ENCODE results near the gene KCNQ1. TPM values are rescaled to one million over a fixed set of nuclear protein-coding genes. Genes with fewer than 3 reads are reported as not detected.

KCNQ1 gene
- total RNA-seq, 4 donors from 2014 or later = 5.6 to 46.8 (median 24.6) TPM

DNA sequence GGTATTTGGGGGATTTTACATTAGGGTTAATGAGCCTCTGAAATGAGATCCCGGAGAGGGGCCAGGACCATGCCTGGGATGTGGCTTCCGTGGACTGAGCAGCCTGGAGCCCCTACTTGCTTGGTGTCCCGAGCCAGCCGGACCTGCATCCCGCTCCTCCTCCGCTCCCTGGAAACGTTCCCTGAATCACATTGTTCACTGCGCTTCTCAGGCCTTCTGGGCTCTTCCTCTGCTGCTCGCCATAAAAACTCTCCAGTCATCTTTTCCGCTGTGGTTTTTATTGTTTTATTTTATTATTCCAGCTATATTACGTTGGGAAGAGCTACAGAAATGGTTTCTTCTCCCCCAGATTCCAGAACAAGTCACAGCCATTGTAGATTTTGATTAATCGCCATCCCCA lies 268.3 kb downstream of the KCNQ1 start:
- H3K9me3 ChIP-seq = no peaks in the 10 kb centered on the region
- H3K36me3 ChIP-seq = no peaks in the 10 kb centered on the region
- in situ Hi-C loops (cut with MboI; ENCODE audit: low pct_ligation_motif_present in 1 of 4, low pct_unique_long_range_greater_than_20kb in 1 of 4, low sequenced_read_pairs in 3 of 4) (no loop called here), intact Hi-C loops (cut with DNase I; ENCODE audit: low total_unique reads) (no loop called here)
- H3K4me1 ChIP-seq = peaks cover 4 to 14% (median 5%) of the 10 kb centered on the region in 4 donors
- H3K27ac ChIP-seq = no peak overlapping the region
- H3K27me3 ChIP-seq = no peaks in the 10 kb centered on the region
- no peak for DNase-seq
- TF ChIP-seq, protein P1, sequence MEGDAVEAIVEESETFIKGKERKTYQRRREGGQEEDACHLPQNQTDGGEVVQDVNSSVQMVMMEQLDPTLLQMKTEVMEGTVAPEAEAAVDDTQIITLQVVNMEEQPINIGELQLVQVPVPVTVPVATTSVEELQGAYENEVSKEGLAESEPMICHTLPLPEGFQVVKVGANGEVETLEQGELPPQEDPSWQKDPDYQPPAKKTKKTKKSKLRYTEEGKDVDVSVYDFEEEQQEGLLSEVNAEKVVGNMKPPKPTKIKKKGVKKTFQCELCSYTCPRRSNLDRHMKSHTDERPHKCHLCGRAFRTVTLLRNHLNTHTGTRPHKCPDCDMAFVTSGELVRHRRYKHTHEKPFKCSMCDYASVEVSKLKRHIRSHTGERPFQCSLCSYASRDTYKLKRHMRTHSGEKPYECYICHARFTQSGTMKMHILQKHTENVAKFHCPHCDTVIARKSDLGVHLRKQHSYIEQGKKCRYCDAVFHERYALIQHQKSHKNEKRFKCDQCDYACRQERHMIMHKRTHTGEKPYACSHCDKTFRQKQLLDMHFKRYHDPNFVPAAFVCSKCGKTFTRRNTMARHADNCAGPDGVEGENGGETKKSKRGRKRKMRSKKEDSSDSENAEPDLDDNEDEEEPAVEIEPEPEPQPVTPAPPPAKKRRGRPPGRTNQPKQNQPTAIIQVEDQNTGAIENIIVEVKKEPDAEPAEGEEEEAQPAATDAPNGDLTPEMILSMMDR (IDR thresholded peaks at IDR 0.05) = no peak
- TF ChIP-seq EP300 (IDR thresholded peaks at IDR 0.05; ENCODE audit: low read depth) = no peak
- no peak for TF ChIP-seq POLR2A (IDR thresholded peaks at IDR 0.05)
- no peak for TF ChIP-seq POLR2AphosphoS5 (IDR thresholded peaks at IDR 0.05)
- H3K4me3 ChIP-seq = no peak overlapping the region
- 52 to 57% methylated on average over 11 to 12 of the region's 12 CpGs for WGBS, 2 donors (ENCODE audit: low coverage in 1 of 2)

DNA sequence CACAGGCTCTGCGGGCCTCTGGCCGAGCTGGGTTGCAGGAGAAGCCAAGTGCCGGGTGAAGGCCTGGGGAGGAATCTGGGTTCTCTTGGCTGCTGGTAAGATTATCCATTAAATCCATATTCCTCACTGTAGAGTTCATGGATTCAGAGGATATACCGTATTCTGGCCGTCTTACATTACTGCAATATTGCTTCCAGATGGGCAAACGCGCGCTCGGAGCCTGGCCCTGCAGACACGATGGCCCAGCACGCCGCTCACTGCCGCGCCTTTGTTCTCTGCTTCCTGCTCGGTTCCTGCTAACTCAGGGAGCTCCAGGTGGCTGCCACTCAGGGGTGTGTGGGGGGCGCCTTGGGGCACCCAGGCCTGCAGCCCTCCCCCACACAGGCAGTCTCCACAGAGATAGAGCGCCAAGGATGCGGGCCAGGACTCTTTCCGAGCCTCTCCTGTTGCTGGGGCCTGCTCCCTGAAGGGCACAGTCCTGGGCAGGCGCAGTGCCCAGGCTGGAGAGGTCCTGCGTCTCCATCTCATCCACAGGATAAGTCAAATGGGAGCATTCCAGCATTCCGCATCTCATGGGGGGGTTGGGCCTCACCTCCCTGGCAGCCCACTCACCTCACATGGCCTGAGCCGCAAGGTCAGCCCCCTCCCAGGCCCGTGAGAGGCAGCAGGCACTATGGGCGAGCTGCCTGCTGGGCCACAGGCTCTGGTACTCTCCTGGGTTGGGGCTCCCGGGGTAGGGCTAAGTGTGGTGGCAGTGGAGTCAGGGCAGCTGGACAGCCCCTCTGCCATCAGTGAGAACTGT lies 269.1 kb downstream of the KCNQ1 start:
- Histone ChIP-seq H3K27me3 (no peaks in the 10 kb centered on the region), H3K27ac (no peak overlapping the region), H3K4me1 (peaks cover 0 to 6% (median 2%) of the 10 kb centered on the region in 4 donors), H3K36me3 (no peaks in the 10 kb centered on the region), H3K4me3 (no peak overlapping the region), H3K9me3 (no peaks in the 10 kb centered on the region)
- TF ChIP-seq EP300 (IDR thresholded peaks at IDR 0.05; ENCODE audit: low read depth) = no peak
- TF ChIP-seq, protein P1 (IDR thresholded peaks at IDR 0.05) = no peak
- TF ChIP-seq POLR2AphosphoS5 (IDR thresholded peaks at IDR 0.05) = no peak
- TF ChIP-seq POLR2A (IDR thresholded peaks at IDR 0.05) = no peak
- in situ Hi-C loops (cut with MboI; ENCODE audit: low pct_ligation_motif_present in 1 of 4, low pct_unique_long_range_greater_than_20kb in 1 of 4, low sequenced_read_pairs in 3 of 4) = no loop called here
- 96% methylated on average over 25 of the region's 26 CpGs; no CpG with 5 or more reads in 1 of the 2 donors for WGBS, 2 donors (ENCODE audit: low coverage in 1 of 2)
- no peak for DNase-seq
- intact Hi-C loops (cut with DNase I; ENCODE audit: low total_unique reads) = no loop called here

DNA sequence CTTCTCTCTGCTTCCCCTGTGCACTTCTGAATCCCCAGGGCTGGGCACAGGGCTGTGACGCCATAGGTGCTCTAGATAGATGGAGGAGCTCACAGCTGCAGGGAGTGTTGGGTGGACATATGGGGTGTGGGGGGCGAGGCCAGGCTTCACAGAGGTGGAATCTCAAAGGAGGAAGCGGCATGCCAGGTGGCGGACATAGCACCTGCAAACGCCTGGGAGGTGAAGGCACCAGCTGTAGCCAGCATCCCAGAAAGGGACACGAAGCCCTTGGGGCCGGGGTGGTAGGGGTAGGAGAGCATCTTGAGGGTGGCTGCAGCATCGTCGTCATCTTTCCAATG lies 269.6 kb downstream of the KCNQ1 start:
- WGBS, 2 donors (ENCODE audit: low coverage in 1 of 2) = 91% methylated on average over 9 of the region's 9 CpGs; no CpG with 5 or more reads in 1 of the 2 donors
- no peak for DNase-seq
- H3K36me3 ChIP-seq = no peaks in the 10 kb centered on the region
- H3K4me1 ChIP-seq = peaks cover 0 to 5% (median 0%) of the 10 kb centered on the region in 4 donors
- H3K27me3 ChIP-seq = no peaks in the 10 kb centered on the region
- in situ Hi-C loops (cut with MboI; ENCODE audit: low pct_ligation_motif_present in 1 of 4, low pct_unique_long_range_greater_than_20kb in 1 of 4, low sequenced_read_pairs in 3 of 4) = no loop called here
- no peak overlapping the region for H3K4me3 ChIP-seq
- intact Hi-C loops (cut with DNase I; ENCODE audit: low total_unique reads) = no loop called here
- H3K27ac ChIP-seq = no peak overlapping the region
- H3K9me3 ChIP-seq = no peaks in the 10 kb centered on the region
- TF ChIP-seq POLR2AphosphoS5 (IDR thresholded peaks at IDR 0.05) (no peak), POLR2A (IDR thresholded peaks at IDR 0.05) (no peak), EP300 (IDR thresholded peaks at IDR 0.05; ENCODE audit: low read depth) (no peak)
- TF ChIP-seq, protein P1 (IDR thresholded peaks at IDR 0.05) = no peak

DNA sequence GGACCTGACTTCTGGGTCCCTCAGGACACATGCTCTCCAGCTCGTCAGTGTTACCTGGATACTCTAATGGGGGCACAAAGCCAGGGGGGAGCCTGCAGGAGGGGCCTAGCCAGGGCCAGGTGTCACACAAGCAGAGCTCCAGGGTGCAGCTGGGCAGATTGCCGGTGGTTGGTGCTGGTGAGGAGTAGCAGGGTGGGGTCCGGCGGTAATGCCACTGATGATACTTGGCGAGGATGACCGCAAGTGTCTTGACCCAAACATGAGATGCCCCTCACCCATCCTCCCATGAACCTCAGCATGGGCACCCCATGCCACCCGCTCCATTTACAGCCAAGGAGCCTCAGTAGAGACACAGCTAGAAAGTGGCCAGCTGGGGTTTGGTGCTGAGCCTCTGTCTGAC lies 270.1 kb downstream of the KCNQ1 start:
- no peak for DNase-seq
- in situ Hi-C loops (cut with MboI; ENCODE audit: low pct_ligation_motif_present in 1 of 4, low pct_unique_long_range_greater_than_20kb in 1 of 4, low sequenced_read_pairs in 3 of 4) (no loop called here), intact Hi-C loops (cut with DNase I; ENCODE audit: low total_unique reads) (no loop called here)
- no peaks in the 10 kb centered on the region for H3K27me3 ChIP-seq
- H3K36me3 ChIP-seq = no peaks in the 10 kb centered on the region
- H3K27ac ChIP-seq = no peak overlapping the region
- H3K9me3 ChIP-seq = no peaks in the 10 kb centered on the region
- no peak for TF ChIP-seq POLR2A (IDR thresholded peaks at IDR 0.05)
- TF ChIP-seq, protein P1 (IDR thresholded peaks at IDR 0.05) = no peak
- TF ChIP-seq POLR2AphosphoS5 (IDR thresholded peaks at IDR 0.05) = no peak
- TF ChIP-seq EP300 (IDR thresholded peaks at IDR 0.05; ENCODE audit: low read depth) = no peak
- no peak overlapping the region for H3K4me3 ChIP-seq
- WGBS, 2 donors (ENCODE audit: low coverage in 1 of 2) = 99% methylated on average over 7 of the region's 7 CpGs; no CpG with 5 or more reads in 1 of the 2 donors
- peaks cover 0 to 5% (median 0%) of the 10 kb centered on the region in 4 donors for H3K4me1 ChIP-seq
